IPS-18a (cell line): ENCODE data around the gene REM2.

Experiments
- H3K27ac ChIP-seq: one replicate; pipeline ENCODE4 v1.5.1; 2013; ENCODE audit warnings: low read length
- H3K27me3 ChIP-seq: one replicate; pipeline ENCODE4 v1.6.1; 2013; ENCODE audit warnings: mild to moderate bottlenecking, low read length; ENCODE audit not compliant: control insufficient read depth, insufficient read depth
- H3K36me3 ChIP-seq: one replicate; pipeline ENCODE4 v1.6.1; 2013; ENCODE audit warnings: low read depth, low read length; ENCODE audit not compliant: control insufficient read depth
- H3K4me1 ChIP-seq: one replicate; pipeline ENCODE4 v1.6.1; 2013; ENCODE audit warnings: low read depth, low read length; ENCODE audit not compliant: control insufficient read depth
- H3K4me3 ChIP-seq: one replicate; pipeline ENCODE4 v1.5.1; 2013; ENCODE audit warnings: low read length
- H3K9ac ChIP-seq: one replicate; pipeline ENCODE4 v1.6.1; 2013; ENCODE audit warnings: mild to moderate bottlenecking, low read length, moderate library complexity
- H3K9me3 ChIP-seq: one replicate; pipeline ENCODE4 v1.6.1; 2013; ENCODE audit warnings: low read depth, low read length; ENCODE audit not compliant: control insufficient read depth

REM2 gene

DNA sequence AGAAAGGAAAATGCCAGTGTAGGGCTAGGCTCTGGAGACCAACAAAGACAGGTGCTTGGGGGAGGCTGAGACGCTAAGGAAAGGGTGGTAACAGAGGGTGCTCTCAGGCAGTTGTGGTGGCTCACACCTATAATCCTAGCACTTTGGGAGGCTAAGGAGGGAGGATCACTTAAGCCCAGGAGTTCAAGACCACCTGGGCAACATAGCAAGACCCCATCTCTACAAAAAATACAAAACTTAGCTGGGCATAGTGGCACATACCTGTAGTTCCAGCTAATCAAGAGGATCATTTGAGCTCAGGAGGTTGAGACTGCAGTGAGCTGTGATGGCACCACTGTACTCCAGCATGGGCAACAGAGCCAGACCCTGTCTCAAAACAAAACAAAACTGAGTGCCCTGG, 12.4 kb downstream of the REM2 start:
- Histone ChIP-seq H3K27ac (no peak overlapping the region), H3K36me3 (no peaks in the 10 kb centered on the region), H3K4me1 (peaks cover 11% of the 10 kb centered on the region), H3K4me3 (no peak overlapping the region), H3K9me3 (no peaks in the 10 kb centered on the region), H3K27me3 (peaks cover 30% of the 10 kb centered on the region), H3K9ac (no peak overlapping the region)

DNA sequence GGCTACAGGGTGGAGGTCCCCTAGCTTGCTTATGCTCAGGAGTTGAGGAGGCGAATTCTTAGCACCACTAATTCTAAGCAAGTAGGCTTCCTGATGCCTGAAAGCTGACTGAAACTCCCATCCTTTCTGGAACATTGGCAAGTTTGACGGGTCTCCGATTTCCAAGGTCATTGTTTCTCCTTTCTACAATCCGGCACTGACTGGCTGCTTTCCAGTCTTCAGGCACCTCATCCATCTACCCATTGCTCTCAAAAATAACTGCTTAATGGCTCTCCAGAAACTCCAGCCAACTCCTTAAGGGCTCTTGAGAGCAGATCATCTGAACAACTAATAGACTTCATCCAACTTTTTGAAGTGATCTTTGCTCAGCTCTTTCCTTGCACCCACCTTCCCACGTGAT, 13.3 kb downstream of the REM2 start:
- Histone ChIP-seq H3K27me3 (peaks cover 30% of the 10 kb centered on the region), H3K9me3 (no peaks in the 10 kb centered on the region), H3K4me3 (no peak overlapping the region), H3K36me3 (peaks cover 7% of the 10 kb centered on the region), H3K27ac (no peak overlapping the region), H3K4me1 (peaks cover 11% of the 10 kb centered on the region), H3K9ac (no peak overlapping the region)

DNA sequence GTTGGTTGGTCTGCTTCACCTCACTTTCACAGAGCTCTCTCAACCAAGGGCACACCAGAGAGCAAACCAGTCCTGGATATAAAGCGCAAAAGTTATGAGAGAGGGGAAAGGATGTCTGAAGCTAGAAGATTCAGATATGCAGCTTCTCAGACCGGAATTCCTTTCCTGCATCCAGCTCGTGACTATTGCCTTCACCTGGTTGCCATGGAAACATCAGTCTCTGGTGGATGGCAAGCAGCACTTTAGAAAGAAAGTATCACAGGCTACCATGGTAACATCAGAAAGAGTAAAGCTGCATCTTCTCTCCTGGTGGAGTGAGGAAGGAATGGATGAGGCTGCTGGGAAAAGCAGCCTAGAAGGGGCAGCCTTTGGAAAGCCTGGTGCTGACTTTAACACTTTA, 13.7 kb downstream of the REM2 start:
- Histone ChIP-seq H3K4me1 (peaks cover 11% of the 10 kb centered on the region), H3K27me3 (peaks cover 30% of the 10 kb centered on the region), H3K9ac (no peak overlapping the region), H3K9me3 (no peaks in the 10 kb centered on the region), H3K4me3 (no peak overlapping the region), H3K36me3 (peaks cover 11% of the 10 kb centered on the region), H3K27ac (no peak overlapping the region)

DNA sequence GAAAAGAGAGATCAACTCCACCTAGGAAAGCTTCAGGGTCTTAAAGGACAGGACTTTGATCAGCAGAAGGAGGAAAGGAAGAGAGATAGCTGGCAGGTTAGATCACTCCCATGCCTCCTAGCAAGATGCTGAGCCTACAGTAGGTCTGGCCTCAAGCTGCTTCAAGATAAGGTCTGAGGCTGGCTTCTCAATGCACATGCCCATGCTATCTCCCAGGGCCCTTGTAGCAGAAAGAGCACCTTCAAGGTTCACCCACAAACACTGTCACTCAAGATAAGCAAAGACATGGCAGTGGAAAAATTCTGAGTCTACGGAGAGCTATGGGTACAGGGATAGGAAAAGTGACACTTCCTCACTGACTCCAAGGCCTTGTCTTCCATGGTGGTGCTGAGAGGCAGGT, 14.3 kb downstream of the REM2 start:
- no peak overlapping the region for H3K27ac ChIP-seq
- no peaks in the 10 kb centered on the region for H3K9me3 ChIP-seq
- peaks cover 11% of the 10 kb centered on the region for H3K4me1 ChIP-seq
- H3K4me3 ChIP-seq, result no peak overlapping the region
- peaks cover 30% of the 10 kb centered on the region for H3K27me3 ChIP-seq
- peaks cover 17% of the 10 kb centered on the region for H3K36me3 ChIP-seq
- no peak overlapping the region for H3K9ac ChIP-seq

DNA sequence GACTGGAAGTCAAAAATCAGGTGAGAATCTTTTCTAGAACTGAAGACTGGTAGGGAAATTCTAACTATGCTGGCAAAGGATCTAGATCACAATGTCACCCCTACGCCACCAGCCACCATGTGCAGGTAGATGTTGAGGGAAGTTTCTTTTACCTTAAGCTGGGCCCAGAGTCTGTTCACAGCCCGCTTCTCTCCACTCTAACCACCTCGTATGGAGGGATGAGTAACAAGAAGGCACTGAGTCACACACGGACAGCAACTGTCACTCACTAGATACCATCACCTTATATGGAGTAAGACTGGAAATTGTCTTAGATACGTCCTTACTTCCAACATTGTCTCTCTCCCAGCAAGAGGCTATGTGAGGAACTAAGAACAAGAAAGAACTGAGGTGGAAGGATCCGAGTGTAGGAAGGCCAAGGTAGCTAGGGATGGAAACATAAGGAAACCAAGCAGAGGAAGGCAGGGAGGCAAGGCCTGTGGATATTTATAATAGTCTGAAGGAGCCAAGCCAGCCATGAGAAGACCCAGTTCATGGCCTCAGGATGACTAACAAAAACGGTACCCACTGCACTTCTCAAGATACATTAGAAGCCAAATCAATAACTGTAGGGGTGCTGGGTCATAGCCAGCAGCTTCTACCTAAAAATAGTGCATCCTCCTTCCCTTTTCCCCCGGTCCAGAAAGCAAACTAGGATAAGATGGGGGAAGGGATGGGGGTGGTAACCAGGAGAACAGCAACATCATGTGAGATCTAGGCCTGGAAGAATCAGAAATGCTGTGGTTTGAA, 15.5 kb downstream of the REM2 start:
- Histone ChIP-seq H3K36me3 (peaks cover 27% of the 10 kb centered on the region), H3K27me3 (peaks cover 30% of the 10 kb centered on the region), H3K4me3 (no peak overlapping the region), H3K9ac (no peak overlapping the region), H3K4me1 (peaks cover 11% of the 10 kb centered on the region), H3K9me3 (no peaks in the 10 kb centered on the region), H3K27ac (no peak overlapping the region)

DNA sequence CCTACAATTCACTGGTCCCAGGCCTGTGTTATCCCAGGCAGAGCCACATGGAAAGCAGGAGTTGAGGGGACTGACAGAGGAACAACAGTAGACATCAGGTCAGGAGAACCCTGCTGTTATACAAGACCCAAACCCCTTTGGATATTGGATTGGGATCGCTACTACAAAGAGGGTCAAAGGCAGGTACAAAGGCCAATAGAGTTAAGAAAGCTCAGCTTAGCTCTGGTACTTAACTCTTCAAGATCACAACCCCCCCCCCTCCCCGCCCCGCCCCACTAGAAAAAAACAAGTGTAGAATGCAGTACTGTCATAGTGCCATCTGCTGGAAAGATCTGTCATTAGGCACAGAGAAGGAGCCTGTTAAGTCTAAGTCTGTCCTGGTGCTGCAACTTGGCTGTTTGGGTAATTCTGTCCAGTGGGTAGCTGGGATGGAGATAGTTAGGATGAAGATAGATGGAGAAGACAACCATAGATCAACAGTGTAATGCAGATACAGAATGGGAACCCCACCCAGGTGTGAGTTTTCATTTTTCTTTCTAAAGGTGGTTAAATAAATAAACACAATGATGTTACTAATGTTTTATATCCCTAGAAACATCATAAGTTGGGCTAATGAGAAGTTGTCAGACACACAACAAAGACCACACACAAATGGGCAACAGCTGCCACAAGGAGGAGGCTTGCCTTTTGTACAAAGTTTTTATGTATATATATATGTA, 17.2 kb downstream of the REM2 start:
- peaks cover 44% of the 10 kb centered on the region for H3K36me3 ChIP-seq
- peaks cover 11% of the 10 kb centered on the region for H3K4me1 ChIP-seq
- no peak overlapping the region for H3K27ac ChIP-seq
- peak overlapping the region; percentile 8 for H3K9ac ChIP-seq
- H3K9me3 ChIP-seq, result no peaks in the 10 kb centered on the region
- no peak overlapping the region for H3K4me3 ChIP-seq
- H3K27me3 ChIP-seq, result peaks cover 30% of the 10 kb centered on the region

DNA sequence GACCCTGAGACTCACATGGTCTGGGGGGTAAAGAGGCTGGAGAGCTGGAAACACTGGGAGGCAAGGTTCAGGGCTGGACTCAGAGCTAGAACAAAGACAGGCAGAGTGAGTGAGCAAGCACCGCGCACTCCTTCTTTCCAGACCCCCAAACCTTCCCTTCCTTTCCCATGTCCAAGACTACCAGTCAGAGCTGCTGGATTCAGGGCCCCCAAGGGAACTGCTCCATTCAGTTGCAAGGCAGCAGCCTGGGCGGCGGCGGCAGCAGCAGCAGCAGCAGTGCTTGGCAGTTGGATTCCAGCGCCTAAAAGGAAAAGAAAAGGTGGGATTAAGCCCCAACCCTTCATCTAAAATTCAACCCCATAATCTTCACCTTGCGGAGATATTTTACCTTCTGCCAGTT, 18.8 kb downstream of the REM2 start:
- H3K9ac ChIP-seq, result no peak overlapping the region
- H3K36me3 ChIP-seq, result peaks cover 59% of the 10 kb centered on the region
- no peaks in the 10 kb centered on the region for H3K9me3 ChIP-seq
- no peak overlapping the region for H3K4me3 ChIP-seq
- no peak overlapping the region for H3K27ac ChIP-seq
- H3K27me3 ChIP-seq, result peaks cover 23% of the 10 kb centered on the region
- peaks cover 11% of the 10 kb centered on the region for H3K4me1 ChIP-seq

DNA sequence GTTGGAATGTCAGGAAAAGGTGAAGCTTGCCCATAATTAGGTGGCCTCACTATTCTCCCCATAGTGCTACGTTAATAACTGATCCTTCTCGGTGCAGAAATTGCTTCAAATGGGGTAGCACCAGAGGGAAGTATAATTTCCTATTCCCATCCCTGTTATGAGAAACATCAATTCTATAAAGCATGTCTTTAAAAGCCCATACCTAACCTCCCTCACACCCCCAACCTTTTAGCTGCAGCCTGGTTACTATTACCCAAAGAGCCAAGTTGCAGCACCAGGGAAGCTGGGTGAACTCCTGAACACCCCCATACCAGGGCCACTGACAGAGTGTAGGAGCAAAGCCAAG, 20.7 kb downstream of the REM2 start:
- Histone ChIP-seq H3K9me3 (no peaks in the 10 kb centered on the region), H3K36me3 (peaks cover 70% of the 10 kb centered on the region), H3K4me3 (no peak overlapping the region), H3K27ac (no peak overlapping the region), H3K4me1 (peaks cover 11% of the 10 kb centered on the region), H3K27me3 (peaks cover 4% of the 10 kb centered on the region), H3K9ac (no peak overlapping the region)

DNA sequence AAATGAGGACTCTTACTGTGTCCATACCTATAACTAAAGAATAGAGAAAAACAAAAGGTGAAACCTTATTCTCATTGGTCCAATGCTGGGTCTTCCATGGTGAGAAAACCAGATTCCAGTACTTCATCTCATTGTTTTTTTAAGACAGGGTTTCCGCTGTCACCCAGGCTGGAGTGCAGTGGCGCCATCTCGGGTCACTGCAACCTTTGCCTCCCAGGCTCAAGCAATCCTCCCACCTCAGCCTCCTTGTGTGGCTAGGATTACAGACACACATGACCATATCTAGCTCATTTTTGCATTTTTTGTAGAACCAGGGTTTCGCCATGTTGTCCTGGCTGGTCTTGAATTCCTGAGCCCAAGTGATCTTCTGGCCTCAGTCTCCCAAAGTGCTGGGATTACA, 22.6 kb downstream of the REM2 start:
- H3K9ac ChIP-seq, result no peak overlapping the region
- no peaks in the 10 kb centered on the region for H3K9me3 ChIP-seq
- H3K27me3 ChIP-seq, result no peaks in the 10 kb centered on the region
- H3K27ac ChIP-seq, result no peak overlapping the region
- no peaks in the 10 kb centered on the region for H3K4me1 ChIP-seq
- peaks cover 81% of the 10 kb centered on the region for H3K36me3 ChIP-seq
- no peak overlapping the region for H3K4me3 ChIP-seq

DNA sequence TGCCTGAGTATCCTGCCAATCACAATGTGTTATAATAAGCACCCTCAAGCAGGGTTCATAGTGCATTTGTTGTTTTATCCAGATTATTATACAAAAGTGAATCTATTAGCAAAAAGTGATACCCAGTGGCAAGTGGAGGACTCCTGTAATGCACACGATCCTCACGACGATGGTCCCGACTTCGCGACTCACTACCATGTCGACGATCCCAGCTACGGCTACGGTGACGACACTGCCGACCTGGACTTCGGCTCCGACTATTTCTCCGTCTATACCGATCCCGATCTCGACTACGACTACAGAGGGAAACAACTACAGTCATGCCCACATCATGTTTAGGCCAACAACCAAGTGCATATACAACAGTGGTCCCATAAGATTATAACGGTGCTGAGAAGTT, 23.1 kb downstream of the REM2 start:
- Histone ChIP-seq H3K36me3 (peaks cover 81% of the 10 kb centered on the region), H3K9ac (no peak overlapping the region), H3K4me3 (no peak overlapping the region), H3K9me3 (no peaks in the 10 kb centered on the region), H3K4me1 (no peaks in the 10 kb centered on the region), H3K27ac (no peak overlapping the region), H3K27me3 (no peaks in the 10 kb centered on the region)

DNA sequence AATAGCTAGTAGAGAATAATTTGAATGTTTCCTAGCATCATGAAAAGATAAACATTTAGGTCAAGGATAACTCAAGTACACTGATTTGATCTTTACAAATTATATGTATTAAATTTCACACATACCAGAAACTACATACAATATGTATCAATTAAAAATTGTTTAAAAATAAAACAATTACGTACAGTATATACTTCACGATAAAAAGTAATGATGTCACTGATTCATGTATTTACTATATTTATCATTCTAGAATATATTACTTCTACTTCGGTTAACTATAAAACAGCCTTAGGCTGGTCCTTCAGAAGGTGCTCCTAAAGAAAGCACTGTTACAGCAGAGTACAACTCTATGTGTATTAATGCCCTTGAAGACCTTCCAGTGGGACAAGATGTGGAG, 24.4 kb downstream of the REM2 start:
- Histone ChIP-seq H3K27me3 (no peaks in the 10 kb centered on the region), H3K9ac (no peak overlapping the region), H3K9me3 (no peaks in the 10 kb centered on the region), H3K27ac (no peak overlapping the region), H3K4me1 (no peaks in the 10 kb centered on the region), H3K36me3 (peaks cover 71% of the 10 kb centered on the region), H3K4me3 (no peak overlapping the region)

DNA sequence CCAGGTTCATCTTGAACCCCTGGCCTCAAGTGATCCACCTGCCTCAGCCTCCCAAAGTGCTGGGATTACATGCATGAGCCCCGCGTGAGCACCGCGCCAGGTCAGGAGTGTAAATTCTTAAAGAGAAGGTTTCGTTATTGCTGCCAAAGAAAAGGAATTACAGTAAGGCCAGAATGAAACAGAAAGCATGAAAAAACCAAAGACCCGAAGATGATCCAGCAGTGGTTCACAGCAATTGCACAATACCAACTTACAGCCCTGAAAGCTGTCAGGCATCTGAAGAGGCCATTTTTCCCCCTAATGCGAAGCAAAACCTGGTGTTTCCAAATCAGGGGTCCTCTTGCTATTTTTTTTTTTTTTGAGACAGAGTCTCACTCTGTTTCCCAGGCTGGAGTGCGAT, 25.6 kb downstream of the REM2 start:
- H3K9me3 ChIP-seq, result no peaks in the 10 kb centered on the region
- no peaks in the 10 kb centered on the region for H3K4me1 ChIP-seq
- no peak overlapping the region for H3K27ac ChIP-seq
- H3K27me3 ChIP-seq, result no peaks in the 10 kb centered on the region
- no peak overlapping the region for H3K4me3 ChIP-seq
- no peak overlapping the region for H3K9ac ChIP-seq
- peaks cover 61% of the 10 kb centered on the region for H3K36me3 ChIP-seq
